GM21381 (cell line): ENCODE data around the gene CACNA1H.

ENCODE experiments used
- ATAC-seq: cut with Tn5 transposase; IDR thresholded peaks from one replicate; pipeline ENCODE4 v1.9.1; 2021; ENCODE audit warnings: mild to moderate bottlenecking, moderate library complexity; ENCODE audit not compliant: unreplicated experiment

The CACNA1H gene

GRCh38 chr16:1121601-1122397 lies 31.1 kb upstream of the CACNA1H start:
- no peak for ATAC-seq

- ATAC-seq, result no peak
These were observed 30.5 kb upstream of the CACNA1H start for GRCh38 chr16:1122398-1122765.

GRCh38 chr16:1123525-1124230 lies 29.2 kb upstream of the CACNA1H start:
- no peak for ATAC-seq

- no peak for ATAC-seq
These were observed 28.6 kb upstream of the CACNA1H start for GRCh38 chr16:1124291-1124690.

GRCh38 chr16:1124795-1125194 lies 28.1 kb upstream of the CACNA1H start:
- ATAC-seq, result no peak

- ATAC-seq, result no peak
These were observed 27.4 kb upstream of the CACNA1H start for GRCh38 chr16:1125471-1125870.

GRCh38 chr16:1126044-1126443 lies 26.9 kb upstream of the CACNA1H start:
- no peak for ATAC-seq

- no peak for ATAC-seq
These were observed 26.3 kb upstream of the CACNA1H start for GRCh38 chr16:1126586-1126985.

GRCh38 chr16:1127101-1127500 lies 25.8 kb upstream of the CACNA1H start:
- ATAC-seq, result no peak

- ATAC-seq, result no peak
These were observed 24.8 kb upstream of the CACNA1H start for GRCh38 chr16:1127971-1128715.

- no peak for ATAC-seq
These were observed 23.6 kb upstream of the CACNA1H start for GRCh38 chr16:1129106-1129960.

- ATAC-seq, result no peak
These were observed 22.5 kb upstream of the CACNA1H start for GRCh38 chr16:1130382-1130781.

GRCh38 chr16:1131378-1131994 lies 21.4 kb upstream of the CACNA1H start:
- ATAC-seq, result no peak

- ATAC-seq, result no peak
These were observed 20.5 kb upstream of the CACNA1H start for GRCh38 chr16:1132431-1132830.

- no peak for ATAC-seq
These were observed 19.6 kb upstream of the CACNA1H start for GRCh38 chr16:1133271-1133670.

- ATAC-seq, result no peak
These were observed 18.9 kb upstream of the CACNA1H start for GRCh38 chr16:1133810-1134520.

GRCh38 chr16:1134776-1135458 lies 18.0 kb upstream of the CACNA1H start:
- ATAC-seq, result no peak

GRCh38 chr16:1135459-1135825 lies 17.5 kb upstream of the CACNA1H start:
- ATAC-seq, result no peak

- no peak for ATAC-seq
These were observed 15.3 kb upstream of the CACNA1H start for GRCh38 chr16:1137604-1138003.
